ENCODE data around the gene GTF3C2. TPM values are rescaled to one million over a fixed set of nuclear protein-coding genes. Genes with fewer than 3 reads are reported as not detected.

Gene GTF3C2
- total and polyA plus RNA-seq, 2 of the 13 experiments (the other 11 are each of a cell fraction or from before 2014, with no cell fraction given): 77.5 to 130 TPM

DNA sequence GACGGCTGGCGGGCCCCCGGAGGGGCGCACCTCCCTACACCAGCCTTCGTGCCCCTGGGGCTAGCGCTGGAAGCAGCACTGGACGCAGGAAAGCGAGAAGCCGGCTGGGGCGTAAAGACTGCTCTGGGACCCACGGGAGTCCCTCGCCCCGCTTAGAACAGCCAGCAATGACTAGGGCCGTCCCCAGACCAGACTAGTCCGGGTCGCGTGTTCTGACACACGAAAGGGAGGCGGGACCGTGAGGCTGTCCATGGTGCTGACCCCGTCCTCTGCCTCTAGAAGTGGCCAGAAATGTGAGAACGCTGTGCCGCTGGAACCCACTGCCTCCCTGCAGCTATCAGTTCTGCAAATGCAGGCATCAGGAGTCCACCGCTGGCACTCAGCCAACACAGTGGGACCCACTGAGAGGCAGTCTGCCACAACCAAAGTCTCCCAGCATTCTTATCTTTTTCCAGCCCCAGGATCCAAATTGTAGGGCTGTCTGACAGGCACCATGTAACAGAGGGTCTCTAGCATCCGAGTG is 48.1 kb downstream of the GTF3C2 start, which contains the start of gene UCN:
Gene UCN, minus strand, starts transcription at position 87 of the 523 bp plus-strand sequence. CDS start 550 bp downstream, outside the sequence.
- Histone ChIP-seq H2AFZ (ENCODE audit: low read length) (no peak within 1 kb of the TSS), H3K4me1 (ENCODE audit: insufficient read depth, low read length) (peaks cover 28% of the 10 kb centered on the region), H4K20me1 (ENCODE audit: insufficient read depth, low read length) (no peaks in the 10 kb centered on the region), H3K79me2 (ENCODE audit: insufficient read depth, low read length) (no peaks in the 10 kb centered on the region), H3K9ac (ENCODE audit: insufficient read depth, low read depth, low read length) (no peak within 1 kb of the TSS), H3K9me3 (ENCODE audit: low read length) (no peaks in the 10 kb centered on the region), H3K27ac (ENCODE audit: extremely low read length, insufficient read depth, low read length) (no peak within 1 kb of the TSS), H3K4me2 (ENCODE audit: low read depth, low read length) (no peak within 1 kb of the TSS), H3K36me3 (replicated peaks in 1 of 2; ENCODE audit: control insufficient read depth in 1 of 2, insufficient read depth in 2 of 2, low read length in 2 of 2) (peaks cover 0 to 2% of the 10 kb centered on the region in 2 experiments; a peak in 2 of 5 replicates), H3K4me3 (replicated peaks in 1 of 3; ENCODE audit: insufficient read depth in 1 of 3, low read depth in 2 of 3, low read length in 3 of 3) (no peak within 1 kb of the TSS), H3K27me3 (ENCODE audit: control insufficient read depth in 1 of 2, insufficient read depth in 2 of 2, low read length in 2 of 2) (peaks cover 0 to 5% of the 10 kb centered on the region in 2 experiments; a peak in 2 of 5 replicates)
- no TSS peak for BruUV-seq (replicated peaks)
- in situ Hi-C loops (cut with HindIII; ENCODE audit: extremely low pct_ligation_motif_present, low pct_unique_long_range_greater_than_20kb) (no loop called here), intact Hi-C loops (cut with micrococcal nuclease; ENCODE audit: unreplicated experiment) (no loop called here)
- FAIRE-seq (no peak), DNase-seq (ENCODE audit: low spot score) (no peak), ATAC-seq (no peak)
- CTCF ChIA-PET (ENCODE audit: low intra/inter-chr PET ratio, low total read pairs): no interaction called here
- POLR2A ChIA-PET: interaction anchor here (1.7 kb wide), 1 partner anchor 9 kb away, joined by 3 read pairs; no protein-coding TSS in a partner anchor
- no peak for TF ChIP-seq EP300 (IDR thresholded peaks at IDR 0.05; ENCODE audit: low read depth in 2 of 2, low read length in 2 of 2)
- TF ChIP-seq EP300 (CRISPR knock-in tag; IDR thresholded peaks at IDR 0.05; ENCODE audit: borderline replicate concordance): no peak
- no peak for TF ChIP-seq MTF2 (CRISPR knock-in tag; IDR thresholded peaks at IDR 0.05; ENCODE audit: borderline replicate concordance)
- TF ChIP-seq, protein P1, sequence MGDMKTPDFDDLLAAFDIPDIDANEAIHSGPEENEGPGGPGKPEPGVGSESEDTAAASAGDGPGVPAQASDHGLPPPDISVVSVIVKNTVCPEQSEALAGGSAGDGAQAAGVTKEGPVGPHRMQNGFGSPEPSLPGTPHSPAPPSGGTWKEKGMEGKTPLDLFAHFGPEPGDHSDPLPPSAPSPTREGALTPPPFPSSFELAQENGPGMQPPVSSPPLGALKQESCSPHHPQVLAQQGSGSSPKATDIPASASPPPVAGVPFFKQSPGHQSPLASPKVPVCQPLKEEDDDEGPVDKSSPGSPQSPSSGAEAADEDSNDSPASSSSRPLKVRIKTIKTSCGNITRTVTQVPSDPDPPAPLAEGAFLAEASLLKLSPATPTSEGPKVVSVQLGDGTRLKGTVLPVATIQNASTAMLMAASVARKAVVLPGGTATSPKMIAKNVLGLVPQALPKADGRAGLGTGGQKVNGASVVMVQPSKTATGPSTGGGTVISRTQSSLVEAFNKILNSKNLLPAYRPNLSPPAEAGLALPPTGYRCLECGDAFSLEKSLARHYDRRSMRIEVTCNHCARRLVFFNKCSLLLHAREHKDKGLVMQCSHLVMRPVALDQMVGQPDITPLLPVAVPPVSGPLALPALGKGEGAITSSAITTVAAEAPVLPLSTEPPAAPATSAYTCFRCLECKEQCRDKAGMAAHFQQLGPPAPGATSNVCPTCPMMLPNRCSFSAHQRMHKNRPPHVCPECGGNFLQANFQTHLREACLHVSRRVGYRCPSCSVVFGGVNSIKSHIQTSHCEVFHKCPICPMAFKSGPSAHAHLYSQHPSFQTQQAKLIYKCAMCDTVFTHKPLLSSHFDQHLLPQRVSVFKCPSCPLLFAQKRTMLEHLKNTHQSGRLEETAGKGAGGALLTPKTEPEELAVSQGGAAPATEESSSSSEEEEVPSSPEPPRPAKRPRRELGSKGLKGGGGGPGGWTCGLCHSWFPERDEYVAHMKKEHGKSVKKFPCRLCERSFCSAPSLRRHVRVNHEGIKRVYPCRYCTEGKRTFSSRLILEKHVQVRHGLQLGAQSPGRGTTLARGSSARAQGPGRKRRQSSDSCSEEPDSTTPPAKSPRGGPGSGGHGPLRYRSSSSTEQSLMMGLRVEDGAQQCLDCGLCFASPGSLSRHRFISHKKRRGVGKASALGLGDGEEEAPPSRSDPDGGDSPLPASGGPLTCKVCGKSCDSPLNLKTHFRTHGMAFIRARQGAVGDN (CRISPR knock-in tag; IDR thresholded peaks at IDR 0.05): peak; percentile 18
- TF ChIP-seq, protein P2, sequence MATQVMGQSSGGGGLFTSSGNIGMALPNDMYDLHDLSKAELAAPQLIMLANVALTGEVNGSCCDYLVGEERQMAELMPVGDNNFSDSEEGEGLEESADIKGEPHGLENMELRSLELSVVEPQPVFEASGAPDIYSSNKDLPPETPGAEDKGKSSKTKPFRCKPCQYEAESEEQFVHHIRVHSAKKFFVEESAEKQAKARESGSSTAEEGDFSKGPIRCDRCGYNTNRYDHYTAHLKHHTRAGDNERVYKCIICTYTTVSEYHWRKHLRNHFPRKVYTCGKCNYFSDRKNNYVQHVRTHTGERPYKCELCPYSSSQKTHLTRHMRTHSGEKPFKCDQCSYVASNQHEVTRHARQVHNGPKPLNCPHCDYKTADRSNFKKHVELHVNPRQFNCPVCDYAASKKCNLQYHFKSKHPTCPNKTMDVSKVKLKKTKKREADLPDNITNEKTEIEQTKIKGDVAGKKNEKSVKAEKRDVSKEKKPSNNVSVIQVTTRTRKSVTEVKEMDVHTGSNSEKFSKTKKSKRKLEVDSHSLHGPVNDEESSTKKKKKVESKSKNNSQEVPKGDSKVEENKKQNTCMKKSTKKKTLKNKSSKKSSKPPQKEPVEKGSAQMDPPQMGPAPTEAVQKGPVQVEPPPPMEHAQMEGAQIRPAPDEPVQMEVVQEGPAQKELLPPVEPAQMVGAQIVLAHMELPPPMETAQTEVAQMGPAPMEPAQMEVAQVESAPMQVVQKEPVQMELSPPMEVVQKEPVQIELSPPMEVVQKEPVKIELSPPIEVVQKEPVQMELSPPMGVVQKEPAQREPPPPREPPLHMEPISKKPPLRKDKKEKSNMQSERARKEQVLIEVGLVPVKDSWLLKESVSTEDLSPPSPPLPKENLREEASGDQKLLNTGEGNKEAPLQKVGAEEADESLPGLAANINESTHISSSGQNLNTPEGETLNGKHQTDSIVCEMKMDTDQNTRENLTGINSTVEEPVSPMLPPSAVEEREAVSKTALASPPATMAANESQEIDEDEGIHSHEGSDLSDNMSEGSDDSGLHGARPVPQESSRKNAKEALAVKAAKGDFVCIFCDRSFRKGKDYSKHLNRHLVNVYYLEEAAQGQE (IDR thresholded peaks at IDR 0.05; ENCODE audit: borderline replicate concordance in 1 of 2, low read depth in 1 of 2, low read length in 2 of 2): peak; percentile 83 to 91
- TF ChIP-seq MIER2 (CRISPR knock-in tag; IDR thresholded peaks at IDR 0.05): peak; percentile 89
- WGBS (ENCODE audit: low lambda C conversion rate): 91% methylated on average over 23 of the region's 25 CpGs
